ENCODE data around the gene PAX8. TPM values are rescaled to one million over a fixed set of nuclear protein-coding genes. Genes with fewer than 3 reads are reported as not detected.
A peak's percentile ranks its signal among the peaks of the same experiment; 100 is the strongest.

PAX8 gene
- total and polyA plus RNA-seq, 4 donors = 0.28 to 5.9 (median 2.3) TPM

DNA sequence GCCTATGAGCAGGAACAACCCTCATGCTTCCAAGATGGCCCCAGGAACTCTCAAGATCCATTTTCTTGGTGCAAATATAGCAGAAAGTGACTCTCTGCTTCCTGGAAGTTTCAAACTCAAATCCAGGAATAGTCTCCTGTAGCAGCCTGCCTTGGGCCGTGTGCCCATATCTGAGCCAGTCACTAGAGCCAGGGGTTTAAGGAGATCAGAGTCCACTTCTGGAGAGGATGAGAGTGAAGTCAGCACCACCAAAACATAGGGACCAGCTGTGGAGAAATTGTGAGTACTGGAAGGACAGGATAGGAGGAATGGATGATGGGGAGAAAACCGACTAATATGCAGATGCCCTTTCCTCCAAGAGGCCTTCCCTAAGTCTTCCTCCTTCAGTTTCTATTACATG, 71.7 kb downstream of the PAX8 start:
- Histone ChIP-seq H3K27me3 (ENCODE audit: control insufficient read depth in 3 of 3, insufficient read depth in 3 of 3, low read length in 2 of 3) (no peaks in the 10 kb centered on the region), H3K4me3 (no peak overlapping the region), H3K9ac (ENCODE audit: insufficient read depth in 1 of 2, low read length in 2 of 2) (no peak overlapping the region), H3K27ac (ENCODE audit: low read depth in 1 of 2, low read length in 1 of 2) (no peak overlapping the region), H3K4me1 (ENCODE audit: control insufficient read depth in 5 of 5, insufficient read depth in 5 of 5, low read length in 5 of 5) (peaks cover 4 to 14% (median 7%) of the 10 kb centered on the region in 5 donors), H3K36me3 (ENCODE audit: control insufficient read depth in 4 of 4, insufficient read depth in 4 of 4, low read length in 4 of 4) (peaks cover 0 to 2% (median 0%) of the 10 kb centered on the region in 4 donors), H3K9me3 (ENCODE audit: control insufficient read depth in 4 of 4, insufficient read depth in 3 of 4, low read length in 3 of 4) (no peaks in the 10 kb centered on the region)
- 91 to 98% methylated on average over 2 of the region's 2 CpGs for WGBS, 2 donors
- TF ChIP-seq, protein P1, sequence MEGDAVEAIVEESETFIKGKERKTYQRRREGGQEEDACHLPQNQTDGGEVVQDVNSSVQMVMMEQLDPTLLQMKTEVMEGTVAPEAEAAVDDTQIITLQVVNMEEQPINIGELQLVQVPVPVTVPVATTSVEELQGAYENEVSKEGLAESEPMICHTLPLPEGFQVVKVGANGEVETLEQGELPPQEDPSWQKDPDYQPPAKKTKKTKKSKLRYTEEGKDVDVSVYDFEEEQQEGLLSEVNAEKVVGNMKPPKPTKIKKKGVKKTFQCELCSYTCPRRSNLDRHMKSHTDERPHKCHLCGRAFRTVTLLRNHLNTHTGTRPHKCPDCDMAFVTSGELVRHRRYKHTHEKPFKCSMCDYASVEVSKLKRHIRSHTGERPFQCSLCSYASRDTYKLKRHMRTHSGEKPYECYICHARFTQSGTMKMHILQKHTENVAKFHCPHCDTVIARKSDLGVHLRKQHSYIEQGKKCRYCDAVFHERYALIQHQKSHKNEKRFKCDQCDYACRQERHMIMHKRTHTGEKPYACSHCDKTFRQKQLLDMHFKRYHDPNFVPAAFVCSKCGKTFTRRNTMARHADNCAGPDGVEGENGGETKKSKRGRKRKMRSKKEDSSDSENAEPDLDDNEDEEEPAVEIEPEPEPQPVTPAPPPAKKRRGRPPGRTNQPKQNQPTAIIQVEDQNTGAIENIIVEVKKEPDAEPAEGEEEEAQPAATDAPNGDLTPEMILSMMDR (IDR thresholded peaks at IDR 0.05; ENCODE audit: control extremely low read depth, extremely low read depth) = no peak
- ATAC-seq (ENCODE audit: insufficient read depth, low FRiP score) = no peak
- no peak for DNase-seq

GRCh38 chr2:113206251-113206650, 72.5 kb downstream of the PAX8 start:
- 72 to 90% methylated on average over 6 of the region's 6 CpGs for WGBS, 2 donors

GRCh38 chr2:113203901-113204519, 74.7 kb downstream of the PAX8 start:
- TF ChIP-seq, protein P1 (IDR thresholded peaks at IDR 0.05; ENCODE audit: control extremely low read depth, extremely low read depth) = peak; percentile 78
- 24 to 28% methylated on average over 5 of the region's 5 CpGs for WGBS, 2 donors
- DNase-seq = peak; percentile 69 to 77 (median 76)
- Histone ChIP-seq H3K36me3 (ENCODE audit: control insufficient read depth in 4 of 4, insufficient read depth in 4 of 4, low read length in 4 of 4) (peaks cover 0 to 11% (median 0%) of the 10 kb centered on the region in 4 donors), H3K4me1 (ENCODE audit: control insufficient read depth in 5 of 5, insufficient read depth in 5 of 5, low read length in 5 of 5) (peaks cover 0 to 3% (median 0%) of the 10 kb centered on the region in 5 donors), H3K9ac (ENCODE audit: insufficient read depth in 1 of 2, low read length in 2 of 2) (no peak overlapping the region), H3K4me3 (no peak overlapping the region), H3K27ac (ENCODE audit: low read depth in 1 of 2, low read length in 1 of 2) (no peak overlapping the region), H3K27me3 (ENCODE audit: control insufficient read depth in 3 of 3, insufficient read depth in 3 of 3, low read length in 2 of 3) (no peaks in the 10 kb centered on the region), H3K9me3 (ENCODE audit: control insufficient read depth in 4 of 4, insufficient read depth in 3 of 4, low read length in 3 of 4) (no peaks in the 10 kb centered on the region)
- ATAC-seq (ENCODE audit: insufficient read depth, low FRiP score) = peak; percentile 68

More at GRCh38 chr2:113206251-113206650, 72.5 kb downstream of the PAX8 start:
- TF ChIP-seq, protein P1 (IDR thresholded peaks at IDR 0.05; ENCODE audit: control extremely low read depth, extremely low read depth) = no peak
- DNase-seq (no peak), ATAC-seq (ENCODE audit: insufficient read depth, low FRiP score) (no peak)
- no peak overlapping the region for H3K27ac ChIP-seq (ENCODE audit: low read depth in 1 of 2, low read length in 1 of 2)
- H3K36me3 ChIP-seq (ENCODE audit: control insufficient read depth in 4 of 4, insufficient read depth in 4 of 4, low read length in 4 of 4) = peaks cover 0 to 7% (median 0%) of the 10 kb centered on the region in 4 donors
- peaks cover 0 to 9% (median 4%) of the 10 kb centered on the region in 5 donors for H3K4me1 ChIP-seq (ENCODE audit: control insufficient read depth in 5 of 5, insufficient read depth in 5 of 5, low read length in 5 of 5)
- H3K9me3 ChIP-seq (ENCODE audit: control insufficient read depth in 4 of 4, insufficient read depth in 3 of 4, low read length in 3 of 4) = no peaks in the 10 kb centered on the region
- H3K4me3 ChIP-seq = no peak overlapping the region
- H3K27me3 ChIP-seq (ENCODE audit: control insufficient read depth in 3 of 3, insufficient read depth in 3 of 3, low read length in 2 of 3) = no peaks in the 10 kb centered on the region
- H3K9ac ChIP-seq (ENCODE audit: insufficient read depth in 1 of 2, low read length in 2 of 2) = no peak overlapping the region

DNA sequence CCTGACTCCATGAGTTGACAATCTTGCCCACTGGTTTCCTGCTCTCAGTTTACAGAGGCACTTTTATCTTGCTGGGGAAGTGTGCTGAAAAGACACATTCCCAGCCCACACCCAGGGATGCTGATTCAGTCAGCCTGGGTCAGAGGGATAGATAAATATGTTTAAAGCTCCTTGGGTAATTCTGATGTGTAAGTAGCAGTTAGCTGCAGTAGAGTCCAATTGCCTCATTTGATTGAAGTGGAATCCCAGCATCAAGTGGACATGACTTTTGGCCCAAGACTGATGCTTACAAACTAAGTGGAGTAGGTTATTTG, 75.5 kb downstream of the PAX8 start:
- Histone ChIP-seq H3K27me3 (ENCODE audit: control insufficient read depth in 3 of 3, insufficient read depth in 3 of 3, low read length in 2 of 3) (no peaks in the 10 kb centered on the region), H3K9ac (ENCODE audit: insufficient read depth in 1 of 2, low read length in 2 of 2) (no peak overlapping the region), H3K9me3 (ENCODE audit: control insufficient read depth in 4 of 4, insufficient read depth in 3 of 4, low read length in 3 of 4) (no peaks in the 10 kb centered on the region), H3K4me3 (no peak overlapping the region), H3K27ac (ENCODE audit: low read depth in 1 of 2, low read length in 1 of 2) (no peak overlapping the region), H3K4me1 (ENCODE audit: control insufficient read depth in 5 of 5, insufficient read depth in 5 of 5, low read length in 5 of 5) (no peaks in the 10 kb centered on the region), H3K36me3 (ENCODE audit: control insufficient read depth in 4 of 4, insufficient read depth in 4 of 4, low read length in 4 of 4) (peaks cover 0 to 11% (median 0%) of the 10 kb centered on the region in 4 donors)
- ATAC-seq (ENCODE audit: insufficient read depth, low FRiP score) (no peak), DNase-seq (no peak)
- TF ChIP-seq, protein P1 (IDR thresholded peaks at IDR 0.05; ENCODE audit: control extremely low read depth, extremely low read depth) = no peak
